Tibial nerve (tissue), 4 donors: ENCODE data around the gene MCU.

ENCODE experiments used
- EP300 ChIP-seq, 2 donors: sonication (generic); formaldehyde crosslinking; IDR thresholded peaks; one replicate each; pipeline ENCODE4 v1.6.1; 2017; ENCODE audit warnings: antibody characterized with exemption in 2 of 2, mild to moderate bottlenecking in 1 of 2
- POLR2A ChIP-seq, 2 donors: fragments of 450-650 bp; IDR thresholded peaks; one replicate each; pipeline ENCODE4 v1.6.1; 2017; ENCODE audit warnings: antibody characterized with exemption in 2 of 2, mild to moderate bottlenecking in 2 of 2, moderate library complexity in 2 of 2
- TF ChIP-seq, protein P1 (sequence below), 5 experiments: fragments of 200-600 bp in 3 of 5; fragments of 450-650 bp in 2 of 5; sonication (generic) in 3 of 5; IDR thresholded peaks; one replicate each; pipeline ENCODE4 v1.5.1; 2016 to 2019; ENCODE audit warnings: antibody characterized with exemption in 5 of 5, mild to moderate bottlenecking in 3 of 5, moderate library complexity in 2 of 5

DNA sequence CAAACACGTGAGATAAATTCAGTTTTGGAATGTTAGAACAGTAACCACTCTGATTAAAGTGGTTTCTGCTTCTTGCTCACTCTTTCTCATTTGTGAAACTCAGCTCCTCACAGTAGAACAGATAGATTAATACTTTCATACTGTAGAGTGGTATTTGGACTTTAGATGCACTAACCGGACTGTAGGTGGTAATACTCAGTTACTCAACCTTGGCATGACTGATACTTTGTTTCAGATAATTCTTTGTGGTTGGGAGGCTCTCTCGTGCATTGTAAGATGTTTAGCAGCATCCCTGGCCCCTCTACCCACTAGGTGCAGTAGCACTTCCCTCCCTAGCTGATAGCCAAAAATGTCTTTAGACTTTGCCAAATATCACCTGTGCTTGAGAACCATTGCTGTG lies 37.6 kb downstream of the MCU start:
- TF ChIP-seq POLR2A (IDR thresholded peaks at IDR 0.05) (no peak), EP300 (IDR thresholded peaks at IDR 0.05) (no peak)
- TF ChIP-seq, protein P1, sequence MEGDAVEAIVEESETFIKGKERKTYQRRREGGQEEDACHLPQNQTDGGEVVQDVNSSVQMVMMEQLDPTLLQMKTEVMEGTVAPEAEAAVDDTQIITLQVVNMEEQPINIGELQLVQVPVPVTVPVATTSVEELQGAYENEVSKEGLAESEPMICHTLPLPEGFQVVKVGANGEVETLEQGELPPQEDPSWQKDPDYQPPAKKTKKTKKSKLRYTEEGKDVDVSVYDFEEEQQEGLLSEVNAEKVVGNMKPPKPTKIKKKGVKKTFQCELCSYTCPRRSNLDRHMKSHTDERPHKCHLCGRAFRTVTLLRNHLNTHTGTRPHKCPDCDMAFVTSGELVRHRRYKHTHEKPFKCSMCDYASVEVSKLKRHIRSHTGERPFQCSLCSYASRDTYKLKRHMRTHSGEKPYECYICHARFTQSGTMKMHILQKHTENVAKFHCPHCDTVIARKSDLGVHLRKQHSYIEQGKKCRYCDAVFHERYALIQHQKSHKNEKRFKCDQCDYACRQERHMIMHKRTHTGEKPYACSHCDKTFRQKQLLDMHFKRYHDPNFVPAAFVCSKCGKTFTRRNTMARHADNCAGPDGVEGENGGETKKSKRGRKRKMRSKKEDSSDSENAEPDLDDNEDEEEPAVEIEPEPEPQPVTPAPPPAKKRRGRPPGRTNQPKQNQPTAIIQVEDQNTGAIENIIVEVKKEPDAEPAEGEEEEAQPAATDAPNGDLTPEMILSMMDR (IDR thresholded peaks at IDR 0.05), result no peak
